Activated CD8-positive, alpha-beta T cell treated with anti-CD3 and anti-CD28 coated beads for 36 hours (primary cell): Measurements from ENCODE around the gene ACTR3C. TPM values are rescaled to one million over a fixed set of nuclear protein-coding genes. Genes with fewer than 3 reads are reported as not detected.

Source experiments
- ATAC-seq: fragments of 200-7000 bp; cut with Tn5 transposase; one replicate; pipeline ENCODE4 v1.10.0; 2021; ENCODE audit warnings: mild to moderate bottlenecking, moderate library complexity
- CTCF ChIA-PET: fragments of 350-600 bp; sonication (Branson Sonifier 250); formaldehyde crosslinking; loops from one replicate; lab custom pipeline; 2021; ENCODE audit warnings: antibody characterized with exemption; lab: Charles Lee
- POLR2A ChIA-PET: fragments of 350-600 bp; sonication (Branson Sonifier 250); formaldehyde crosslinking; loops from one replicate; lab custom pipeline; 2021; ENCODE audit warnings: antibody characterized with exemption; lab: Charles Lee
- DNase-seq: peaks from one replicate; pipeline ENCODE4 v3.0.0-alpha.2; 2020
- H3K27ac Mint-ChIP-seq: one replicate; pipeline ENCODE4 v1.8.0; 2021; ENCODE audit warnings: mild to moderate bottlenecking, mixed read lengths
- H3K27me3 Mint-ChIP-seq: one replicate; pipeline ENCODE4 v1.8.0; 2021; ENCODE audit warnings: mixed read lengths
- H3K36me3 Mint-ChIP-seq: one replicate; pipeline ENCODE4 v1.8.0; 2021; ENCODE audit warnings: low read depth, mixed read lengths
- H3K4me1 Mint-ChIP-seq: one replicate; pipeline ENCODE4 v1.8.0; 2021; ENCODE audit warnings: low read depth, mixed read lengths
- H3K4me3 Mint-ChIP-seq: one replicate; pipeline ENCODE4 v1.8.0; 2021; ENCODE audit warnings: mild to moderate bottlenecking, moderate library complexity, mixed read lengths
- H3K9me3 Mint-ChIP-seq: one replicate; pipeline ENCODE4 v1.8.0; 2021; ENCODE audit warnings: mixed read lengths
- CTCF ChIP-seq: fragments of 200-600 bp; IDR thresholded peaks from one replicate; pipeline ENCODE4 v1.8.0; 2022; ENCODE audit warnings: antibody characterized with exemption, mild to moderate bottlenecking
- intact Hi-C: fragments of 100-400 bp; cut with micrococcal nuclease; formaldehyde crosslinking; loops from one replicate; pipeline ENCODE4 v1.10.0; 2022
- total RNA-seq, 2 experiments: library from RNA; stranded (reverse); gene quantifications; one replicate each; pipeline ENCODE4 v1.2.3, GENCODE V29; 2021

The ACTR3C gene
- total RNA-seq, 2 experiments from 2014 or later = 2.6 to 2.9 TPM

DNA sequence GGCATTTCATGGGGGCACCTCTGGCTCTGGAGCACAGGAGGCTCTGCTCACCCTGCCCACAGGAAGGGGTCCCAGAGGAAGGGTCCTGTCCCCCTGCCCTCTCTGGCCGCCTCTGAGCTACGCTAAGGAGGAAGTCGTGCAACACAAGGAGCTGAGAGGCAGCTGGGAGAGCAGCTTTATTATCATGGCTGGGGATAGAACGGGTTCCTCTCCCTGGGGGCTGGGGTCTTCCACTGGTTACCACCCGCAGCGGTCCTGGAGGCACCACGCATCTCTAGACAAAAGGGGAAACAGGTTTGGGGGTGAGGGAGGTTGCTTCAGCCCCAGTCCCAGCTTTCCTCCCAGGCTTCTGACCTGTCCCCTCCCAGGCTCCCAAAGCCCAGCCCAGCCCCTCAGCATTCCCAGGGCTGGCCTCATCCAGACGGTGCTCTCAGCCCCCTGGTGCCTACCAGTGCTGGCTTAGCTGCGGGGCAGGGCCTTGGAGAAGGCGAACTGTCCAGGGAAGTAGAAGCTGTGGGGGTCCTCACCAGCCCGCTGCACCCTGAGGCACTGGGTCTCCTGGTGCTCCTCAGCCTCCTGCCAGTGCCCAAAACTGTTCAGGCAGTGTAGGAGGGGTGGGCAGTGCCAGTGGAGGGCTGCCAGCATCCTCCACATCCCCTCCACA lies 15.0 kb upstream of the ACTR3C start:
- Mint-ChIP-seq H3K4me3 (no peak overlapping the region), H3K27ac (no peak overlapping the region), H3K27me3 (peaks cover 15% of the 10 kb centered on the region), H3K36me3 (peaks cover 2% of the 10 kb centered on the region), H3K9me3 (no peaks in the 10 kb centered on the region), H3K4me1 (peaks cover 12% of the 10 kb centered on the region)
- intact Hi-C loops = no loop called here
- ATAC-seq = no peak
- TF ChIP-seq CTCF = no peak
- POLR2A ChIA-PET = no interaction called here
- CTCF ChIA-PET = interaction anchor here (1.5 kb wide), 1 partner anchor 15 kb away, joined by 4 read pairs; no protein-coding TSS in a partner anchor
- DNase-seq = no peak

DNA sequence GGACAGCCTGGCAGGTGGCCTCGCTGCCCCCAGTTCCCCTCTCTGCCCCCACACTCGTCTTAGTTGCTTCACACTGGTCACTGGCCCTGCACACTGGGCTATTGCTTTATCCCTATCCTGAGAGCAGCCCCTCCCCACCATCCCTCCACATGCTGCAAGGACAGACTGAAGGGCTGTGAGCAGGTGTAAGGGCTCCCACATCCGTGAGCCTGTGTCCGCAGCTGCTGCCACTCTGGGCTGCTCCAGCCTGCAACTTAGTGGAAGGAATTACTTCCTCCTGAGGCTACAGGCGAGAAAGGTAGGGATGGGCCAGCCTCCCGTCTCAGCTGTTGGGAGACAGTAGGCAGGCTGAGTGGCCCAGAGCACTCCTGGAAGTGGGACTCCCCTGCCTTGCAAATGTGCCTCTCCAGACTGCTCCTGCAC lies 14.3 kb upstream of the ACTR3C start:
- no peak for ATAC-seq
- Mint-ChIP-seq H3K27me3 (peaks cover 15% of the 10 kb centered on the region), H3K36me3 (peaks cover 2% of the 10 kb centered on the region), H3K27ac (no peak overlapping the region), H3K9me3 (no peaks in the 10 kb centered on the region), H3K4me3 (no peak overlapping the region), H3K4me1 (peaks cover 12% of the 10 kb centered on the region)
- intact Hi-C loops = no loop called here
- ChIA-PET POLR2A (interaction anchor here (1.5 kb wide), 1 partner anchor 10 kb away, joined by 3 read pairs; no protein-coding TSS in a partner anchor), CTCF (interaction anchor here (1.5 kb wide), 1 partner anchor 16 kb away, joined by 4 read pairs; no protein-coding TSS in a partner anchor)
- TF ChIP-seq CTCF = no peak
- DNase-seq = no peak

DNA sequence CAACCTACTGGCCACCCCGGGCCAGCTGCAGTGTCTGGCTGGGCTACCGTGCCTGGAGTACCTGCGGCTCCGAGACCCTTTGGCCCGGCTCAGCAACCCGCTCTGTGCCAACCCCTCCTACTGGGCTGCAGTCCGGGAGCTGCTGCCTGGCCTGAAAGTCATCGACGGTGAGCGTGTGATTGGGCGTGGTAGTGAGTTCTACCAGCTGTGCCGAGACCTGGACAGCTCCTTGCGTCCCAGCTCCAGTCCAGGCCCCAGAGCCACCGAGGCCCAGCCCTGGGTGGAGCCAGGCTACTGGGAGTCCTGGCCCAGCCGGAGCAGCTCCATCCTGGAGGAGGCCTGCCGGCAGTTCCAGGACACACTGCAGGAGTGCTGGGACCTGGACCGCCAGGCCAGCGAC lies 13.8 kb upstream of the ACTR3C start:
- intact Hi-C loops = no loop called here
- CTCF ChIA-PET = interaction anchor here (1.5 kb wide), 1 partner anchor 17 kb away, joined by 4 read pairs; no protein-coding TSS in a partner anchor
- no peaks in the 10 kb centered on the region for H3K9me3 Mint-ChIP-seq
- no peak for TF ChIP-seq CTCF
- H3K27me3 Mint-ChIP-seq = peaks cover 13% of the 10 kb centered on the region
- DNase-seq (no peak), ATAC-seq (no peak)
- POLR2A ChIA-PET = interaction anchor here (0.7 to 1.5 kb wide), 2 partner anchors 11 to 14 kb away, joined by 3 read pairs; partner anchors contain the start of genes ACTR3C and LRRC61
- peaks cover 12% of the 10 kb centered on the region for H3K4me1 Mint-ChIP-seq
- no peak overlapping the region for H3K4me3 Mint-ChIP-seq
- no peak overlapping the region for H3K27ac Mint-ChIP-seq
- H3K36me3 Mint-ChIP-seq = peaks cover 2% of the 10 kb centered on the region

GRCh38 chr7:150336746-150337145 lies 13.4 kb upstream of the ACTR3C start:
- Mint-ChIP-seq H3K4me3 (no peak overlapping the region), H3K27me3 (peaks cover 9% of the 10 kb centered on the region), H3K9me3 (no peaks in the 10 kb centered on the region), H3K36me3 (peaks cover 2% of the 10 kb centered on the region), H3K4me1 (peaks cover 12% of the 10 kb centered on the region), H3K27ac (no peak overlapping the region)
- ATAC-seq (no peak), DNase-seq (no peak)
- POLR2A ChIA-PET = interaction anchor here (0.7 to 1.5 kb wide), 2 partner anchors 11 to 13 kb away, joined by 3 read pairs; partner anchors contain the start of genes ACTR3C and LRRC61
- TF ChIP-seq CTCF = no peak
- CTCF ChIA-PET = no interaction called here
- intact Hi-C loops = no loop called here

- peaks cover 2% of the 10 kb centered on the region for H3K36me3 Mint-ChIP-seq
- H3K27ac Mint-ChIP-seq = no peak overlapping the region
- H3K4me1 Mint-ChIP-seq = peaks cover 12% of the 10 kb centered on the region
- POLR2A ChIA-PET = no interaction called here
- intact Hi-C loops = no loop called here
- DNase-seq = no peak
- no peak for ATAC-seq
- CTCF ChIA-PET = no interaction called here
- peaks cover 5% of the 10 kb centered on the region for H3K27me3 Mint-ChIP-seq
- no peak overlapping the region for H3K4me3 Mint-ChIP-seq
- TF ChIP-seq CTCF = no peak
- no peaks in the 10 kb centered on the region for H3K9me3 Mint-ChIP-seq
These were observed 12.4 kb upstream of the ACTR3C start for GRCh38 chr7:150335774-150336112.
